NCI-H1694 treated with DMSO at 0.1 percent for 48 hours (cell line): ENCODE data around the gene PDLIM3.
A peak's percentile ranks its signal among the peaks of the same experiment; 100 is the strongest.

ENCODE experiments used
- DNase-seq: peaks from one replicate; lab custom pipeline; 2025; lab: John Stamatoyannopoulos, UW

PDLIM3 gene

GRCh38 chr4:185471235-185472102 is 63.8 kb downstream of the PDLIM3 start, which contains the start of gene CCDC110:
Gene CCDC110, minus strand, starts transcription at chr4:185471733. Its CDS starts 50 bp downstream, at chr4:185471683.
- peak; percentile 38 for DNase-seq

- DNase-seq, result peak; percentile 32
These were observed 64.7 kb downstream of the PDLIM3 start for GRCh38 chr4:185470501-185471195.

- DNase-seq, result no peak
These were observed 65.6 kb downstream of the PDLIM3 start for GRCh38 chr4:185469580-185470154.

GRCh38 chr4:185468999-185469398 is 66.3 kb downstream of the PDLIM3 start:
- no peak for DNase-seq

- no peak for DNase-seq
These were observed 67.3 kb downstream of the PDLIM3 start for GRCh38 chr4:185467991-185468390.

GRCh38 chr4:185467101-185467500 is 68.2 kb downstream of the PDLIM3 start:
- DNase-seq, result no peak

GRCh38 chr4:185465707-185466106 is 69.6 kb downstream of the PDLIM3 start:
- DNase-seq, result no peak

- DNase-seq, result no peak
These were observed 70.4 kb downstream of the PDLIM3 start for GRCh38 chr4:185464887-185465286.

- DNase-seq, result no peak
These were observed 71.1 kb downstream of the PDLIM3 start for GRCh38 chr4:185464183-185464582.

GRCh38 chr4:185463541-185463940 is 71.8 kb downstream of the PDLIM3 start:
- DNase-seq, result no peak

- no peak for DNase-seq
These were observed 73.7 kb downstream of the PDLIM3 start for GRCh38 chr4:185461565-185461964.

- no peak for DNase-seq
These were observed 78.2 kb downstream of the PDLIM3 start for GRCh38 chr4:185457136-185457535.

GRCh38 chr4:185456131-185456530 is 79.2 kb downstream of the PDLIM3 start:
- DNase-seq, result no peak
